Lower leg skin (tissue), 4 donors: ENCODE measurements around the gene KRTAP2-3. TPM values are rescaled to one million over a fixed set of nuclear protein-coding genes. Genes with fewer than 3 reads are reported as not detected.

Experiments
- DNase-seq, 2 donors: peaks; one replicate each; pipeline ENCODE4 v3.0.0-alpha.2; 2019; ENCODE audit warnings: low spot score in 2 of 2
- H3K4me3 ChIP-seq: fragments of 200-600 bp; sonication (generic); 2 replicates; pipeline ENCODE4 v1.5.1; 2017; ENCODE audit warnings: mild to moderate bottlenecking, low read depth; ENCODE audit not compliant: poor library complexity, severe bottlenecking
- POLR2A ChIP-seq, 2 donors: fragments of 450-650 bp; IDR thresholded peaks; one replicate each; pipeline ENCODE4 v1.6.1; 2016 to 2017; ENCODE audit warnings: antibody characterized with exemption in 2 of 2, mild to moderate bottlenecking in 1 of 2, moderate library complexity in 1 of 2
- WGBS, 2 donors: methylation state at CpG; one replicate each; pipeline ENCODE4 v1.1.5; 2018; 5-methylcytosine and 5-hydroxymethylcytosine counted together
- intact Hi-C: fragments of 100-400 bp; cut with DNase I; formaldehyde crosslinking; loops from one replicate; pipeline ENCODE4 v1.15.0; 2023; ENCODE audit warnings: low total_unique reads
- total RNA-seq, 4 donors: library from RNA; depleted of rRNA; stranded (reverse); fragments of >200 nt; gene quantifications; one replicate each; pipeline ENCODE4 v1.1.0, GENCODE V29; 2016
- TF ChIP-seq, protein P1 (sequence below), 3 donors: fragments of 450-650 bp; IDR thresholded peaks; one replicate each; pipeline ENCODE4 v1.5.1; 2016; ENCODE audit warnings: antibody characterized with exemption in 3 of 3, mild to moderate bottlenecking in 3 of 3, moderate library complexity in 2 of 3

KRTAP2-3 gene
- total RNA-seq, 4 donors from 2014 or later: 3.9 to 12.8 TPM; not detected in 2

- H3K4me3 ChIP-seq: no peak within 1 kb of the TSS
- 77 to 89% methylated on average over 10 to 12 of the region's 12 CpGs for WGBS, 2 donors
- TF ChIP-seq, protein P1, sequence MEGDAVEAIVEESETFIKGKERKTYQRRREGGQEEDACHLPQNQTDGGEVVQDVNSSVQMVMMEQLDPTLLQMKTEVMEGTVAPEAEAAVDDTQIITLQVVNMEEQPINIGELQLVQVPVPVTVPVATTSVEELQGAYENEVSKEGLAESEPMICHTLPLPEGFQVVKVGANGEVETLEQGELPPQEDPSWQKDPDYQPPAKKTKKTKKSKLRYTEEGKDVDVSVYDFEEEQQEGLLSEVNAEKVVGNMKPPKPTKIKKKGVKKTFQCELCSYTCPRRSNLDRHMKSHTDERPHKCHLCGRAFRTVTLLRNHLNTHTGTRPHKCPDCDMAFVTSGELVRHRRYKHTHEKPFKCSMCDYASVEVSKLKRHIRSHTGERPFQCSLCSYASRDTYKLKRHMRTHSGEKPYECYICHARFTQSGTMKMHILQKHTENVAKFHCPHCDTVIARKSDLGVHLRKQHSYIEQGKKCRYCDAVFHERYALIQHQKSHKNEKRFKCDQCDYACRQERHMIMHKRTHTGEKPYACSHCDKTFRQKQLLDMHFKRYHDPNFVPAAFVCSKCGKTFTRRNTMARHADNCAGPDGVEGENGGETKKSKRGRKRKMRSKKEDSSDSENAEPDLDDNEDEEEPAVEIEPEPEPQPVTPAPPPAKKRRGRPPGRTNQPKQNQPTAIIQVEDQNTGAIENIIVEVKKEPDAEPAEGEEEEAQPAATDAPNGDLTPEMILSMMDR (IDR thresholded peaks at IDR 0.05): no peak
- TF ChIP-seq POLR2A (IDR thresholded peaks at IDR 0.05): no peak
- intact Hi-C loops: no loop called here
- no peak for DNase-seq
Measured at GRCh38 chr17:41029633-41030245, 30.2 kb downstream of the KRTAP2-3 start, which contains the start of gene KRTAP1-4. TSS of gene KRTAP1-4 (minus strand) at chr17:41030195. CDS start at chr17:41030078, 117 bp downstream.

DNA sequence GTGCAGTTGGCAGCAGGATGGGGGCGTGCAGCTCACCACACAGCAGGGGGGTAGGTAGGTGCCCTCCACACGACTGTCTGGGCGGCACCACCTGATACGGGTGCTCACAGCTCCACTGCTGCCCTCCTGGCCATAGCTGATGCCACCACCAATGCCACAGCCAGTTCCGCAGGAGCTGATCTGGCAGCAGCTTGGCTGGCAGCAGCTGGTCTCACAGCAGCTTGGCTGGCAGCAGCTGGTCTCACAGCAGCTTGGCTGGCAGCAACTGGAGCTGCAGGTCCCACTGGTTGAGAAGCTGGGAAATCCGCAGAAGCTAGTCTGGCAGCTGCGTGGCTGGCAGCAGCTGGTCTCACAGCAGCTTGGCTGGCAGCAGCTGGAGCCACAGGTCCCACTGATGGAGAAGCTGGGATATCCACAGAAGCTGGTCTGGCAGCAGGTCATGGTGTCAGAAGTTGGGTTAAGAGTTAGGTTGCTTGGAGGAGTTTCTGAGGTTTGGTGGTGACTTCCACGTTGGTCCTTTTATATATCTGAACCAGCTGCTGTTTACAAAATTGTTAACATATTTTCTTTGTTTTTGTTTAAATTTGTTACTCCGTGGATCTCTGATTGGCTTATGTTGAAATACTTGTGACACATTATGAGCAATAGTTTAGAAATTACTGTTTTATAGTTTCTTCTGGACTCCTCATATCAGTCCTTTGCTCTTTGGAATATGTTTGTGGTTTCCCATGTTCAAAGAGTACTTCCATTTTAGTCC lies 33.0 kb downstream of the KRTAP2-3 start, which contains the start of gene KRTAP1-5:
KRTAP1-5 (minus strand) TSS at position 494 of the 757 bp plus-strand sequence; CDS start at position 441, 53 bp downstream.
- no peak within 1 kb of the TSS for H3K4me3 ChIP-seq
- WGBS, 2 donors: 38 to 43% methylated on average over 5 to 9 of the region's 9 CpGs
- intact Hi-C loops: no loop called here
- no peak for DNase-seq
- TF ChIP-seq, protein P1 (IDR thresholded peaks at IDR 0.05): no peak
- TF ChIP-seq POLR2A (IDR thresholded peaks at IDR 0.05): no peak

DNA sequence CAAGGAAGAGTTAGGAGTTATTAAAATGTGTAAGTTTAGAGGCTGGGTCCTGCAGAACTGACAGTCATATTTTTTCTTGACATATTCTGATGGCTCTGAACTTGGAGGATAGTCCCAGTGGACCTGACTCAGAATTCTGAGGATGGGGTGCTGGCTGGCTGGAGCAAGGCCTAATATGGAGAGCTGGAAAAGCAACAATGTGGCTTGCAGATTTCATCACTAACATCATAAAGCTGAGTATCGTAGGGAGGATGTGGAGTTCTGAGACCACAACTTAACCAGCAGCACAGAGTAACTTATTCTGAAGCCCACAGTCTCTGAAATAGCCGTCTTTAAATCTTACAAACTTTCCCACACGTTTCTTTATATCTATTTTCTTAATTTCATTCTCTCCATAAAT lies 35.2 kb downstream of the KRTAP2-3 start:
- TF ChIP-seq, protein P1 (IDR thresholded peaks at IDR 0.05): no peak
- TF ChIP-seq POLR2A (IDR thresholded peaks at IDR 0.05): no peak
- intact Hi-C loops: no loop called here
- H3K4me3 ChIP-seq: no peak overlapping the region
- DNase-seq: no peak
- WGBS, 2 donors: 65 to 70% methylated on average over 3 of the region's 3 CpGs

DNA sequence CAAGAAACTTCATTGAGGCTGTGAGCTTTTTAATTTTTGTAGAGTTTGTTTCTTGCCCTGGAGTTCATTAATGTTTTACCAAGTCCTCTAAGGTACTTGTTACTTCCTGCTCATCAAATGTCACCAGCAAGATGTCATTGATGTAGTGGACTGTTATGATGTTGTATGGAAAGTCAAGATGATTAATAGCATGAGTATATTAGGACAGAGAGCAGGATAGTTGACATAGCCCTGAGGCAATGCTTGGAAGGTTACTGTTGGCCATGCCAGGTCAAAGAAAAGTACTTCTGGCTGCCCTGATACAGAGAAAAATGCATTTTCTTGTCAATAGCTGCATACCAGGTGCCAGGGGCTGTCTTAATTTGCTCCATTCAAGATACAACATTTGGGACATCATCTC lies 39.6 kb downstream of the KRTAP2-3 start:
- no peak for DNase-seq
- intact Hi-C loops: no loop called here
- TF ChIP-seq POLR2A (IDR thresholded peaks at IDR 0.05): no peak
- TF ChIP-seq, protein P1 (IDR thresholded peaks at IDR 0.05): no peak
- H3K4me3 ChIP-seq: no peak overlapping the region

- WGBS, 2 donors: 91 to 98% methylated on average over 3 of the region's 3 CpGs
- intact Hi-C loops: no loop called here
- TF ChIP-seq, protein P1 (IDR thresholded peaks at IDR 0.05): no peak
- TF ChIP-seq POLR2A (IDR thresholded peaks at IDR 0.05): no peak
- no peak for DNase-seq
- no peak overlapping the region for H3K4me3 ChIP-seq
Measured at GRCh38 chr17:41019415-41019814, 40.5 kb downstream of the KRTAP2-3 start.
